Keratinocyte (primary cell): ENCODE data around the gene NRIP2.

ENCODE experiments used
- EZH2 ChIP-seq: IDR thresholded peaks from one replicate; pipeline ENCODE4 v1.6.1; 2012; ENCODE audit warnings: inconsistent platforms, mild to moderate bottlenecking, low read length, moderate library complexity
- TF ChIP-seq, protein P1 (sequence below), 3 experiments: IDR thresholded peaks in 1 of 3; conservative IDR thresholded peaks in 1 of 3; optimal IDR thresholded peaks in 1 of 3; 2 replicates in 2 of 3; 3 replicates in 1 of 3; pipeline versions ENCODE3 to v1.5.1; 2011; ENCODE audit warnings: low read length in 3 of 3, mild to moderate bottlenecking in 3 of 3, moderate library complexity in 2 of 3, control low read depth in 1 of 3, inconsistent platforms in 1 of 3; ENCODE audit not compliant: insufficient read depth in 2 of 3; ENCODE audit errors: extremely low read depth in 1 of 3

DNA sequence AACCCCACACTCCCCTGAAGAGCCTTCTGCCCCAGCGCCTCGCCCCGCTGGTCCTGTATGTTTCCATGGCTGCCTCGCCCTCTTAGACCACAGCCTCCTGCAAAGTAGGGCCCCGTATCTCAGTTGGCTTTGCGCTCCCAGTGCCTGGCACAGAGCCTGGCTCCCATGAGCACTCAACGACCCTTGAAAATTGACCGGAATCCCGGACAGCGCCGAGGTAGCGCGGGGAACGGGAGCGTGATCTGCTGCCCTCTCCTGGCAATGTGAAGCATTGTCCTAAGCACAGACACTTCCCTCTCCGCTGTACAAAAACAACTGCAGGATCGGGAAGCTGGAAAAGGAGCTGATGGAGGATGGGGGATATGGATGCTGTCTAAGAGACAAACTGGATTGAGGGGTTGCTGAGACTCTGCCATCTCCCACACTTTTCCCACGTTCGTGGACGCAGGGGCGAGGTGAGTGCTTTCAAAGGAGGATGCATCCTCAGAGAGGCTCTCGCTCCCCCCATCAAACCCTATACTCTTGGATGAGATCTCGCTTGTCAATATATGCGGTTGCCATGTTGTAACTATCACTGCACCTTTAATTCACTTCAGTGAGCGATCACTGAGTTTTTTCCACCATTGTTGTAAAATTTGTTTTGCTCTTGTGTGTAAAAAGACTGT is 50.8 kb downstream of the NRIP2 start:
- TF ChIP-seq, protein P1, sequence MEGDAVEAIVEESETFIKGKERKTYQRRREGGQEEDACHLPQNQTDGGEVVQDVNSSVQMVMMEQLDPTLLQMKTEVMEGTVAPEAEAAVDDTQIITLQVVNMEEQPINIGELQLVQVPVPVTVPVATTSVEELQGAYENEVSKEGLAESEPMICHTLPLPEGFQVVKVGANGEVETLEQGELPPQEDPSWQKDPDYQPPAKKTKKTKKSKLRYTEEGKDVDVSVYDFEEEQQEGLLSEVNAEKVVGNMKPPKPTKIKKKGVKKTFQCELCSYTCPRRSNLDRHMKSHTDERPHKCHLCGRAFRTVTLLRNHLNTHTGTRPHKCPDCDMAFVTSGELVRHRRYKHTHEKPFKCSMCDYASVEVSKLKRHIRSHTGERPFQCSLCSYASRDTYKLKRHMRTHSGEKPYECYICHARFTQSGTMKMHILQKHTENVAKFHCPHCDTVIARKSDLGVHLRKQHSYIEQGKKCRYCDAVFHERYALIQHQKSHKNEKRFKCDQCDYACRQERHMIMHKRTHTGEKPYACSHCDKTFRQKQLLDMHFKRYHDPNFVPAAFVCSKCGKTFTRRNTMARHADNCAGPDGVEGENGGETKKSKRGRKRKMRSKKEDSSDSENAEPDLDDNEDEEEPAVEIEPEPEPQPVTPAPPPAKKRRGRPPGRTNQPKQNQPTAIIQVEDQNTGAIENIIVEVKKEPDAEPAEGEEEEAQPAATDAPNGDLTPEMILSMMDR (optimal IDR thresholded peaks at IDR 0.05 in 1 of 3, IDR thresholded peaks at IDR 0.05 in 1 of 3, conservative IDR thresholded peaks at IDR 0.05 in 1 of 3; ENCODE audit: extremely low read depth in 1 of 3, insufficient read depth in 2 of 3, low read length in 3 of 3): peak; percentile 93 to 94 (median 93)
- TF ChIP-seq EZH2: no peak
